ENCODE data around the gene POTEI.
"Not testable (repeated sequence)": the region's sequence is repeated elsewhere in the genome, so short reads cannot be mapped to it uniquely, and the experiment has no call there.

The POTEI gene

GRCh38 chr2:130454712-130455083 lies 54.4 kb downstream of the POTEI start:
- DNase-seq: not testable (repeated sequence)

- not testable (repeated sequence) for DNase-seq
These were observed 55.0 kb downstream of the POTEI start for GRCh38 chr2:130453955-130454711.

GRCh38 chr2:130452897-130453296 lies 56.2 kb downstream of the POTEI start:
- DNase-seq: not testable (repeated sequence)

- not testable (repeated sequence) for DNase-seq
These were observed 57.3 kb downstream of the POTEI start for GRCh38 chr2:130451823-130452222.

GRCh38 chr2:130451278-130451677 lies 57.9 kb downstream of the POTEI start:
- DNase-seq: not testable (repeated sequence)

- not testable (repeated sequence) for DNase-seq
These were observed 58.8 kb downstream of the POTEI start for GRCh38 chr2:130450366-130450765.

GRCh38 chr2:130427631-130428030 lies 81.5 kb downstream of the POTEI start:
- peak; percentile 6 for DNase-seq

- DNase-seq: not testable (repeated sequence)
These were observed 90.3 kb downstream of the POTEI start for GRCh38 chr2:130418845-130419244.

GRCh38 chr2:130416693-130417092 lies 92.4 kb downstream of the POTEI start:
- not testable (repeated sequence) for DNase-seq
